GM19372 (cell line): ENCODE data around the gene DSCAM.

ENCODE experiments used
- ATAC-seq: cut with Tn5 transposase; IDR thresholded peaks from one replicate; pipeline ENCODE4 v1.9.1; 2021; ENCODE audit warnings: mild to moderate bottlenecking, low read depth, moderate library complexity; ENCODE audit not compliant: unreplicated experiment

DSCAM gene

DNA sequence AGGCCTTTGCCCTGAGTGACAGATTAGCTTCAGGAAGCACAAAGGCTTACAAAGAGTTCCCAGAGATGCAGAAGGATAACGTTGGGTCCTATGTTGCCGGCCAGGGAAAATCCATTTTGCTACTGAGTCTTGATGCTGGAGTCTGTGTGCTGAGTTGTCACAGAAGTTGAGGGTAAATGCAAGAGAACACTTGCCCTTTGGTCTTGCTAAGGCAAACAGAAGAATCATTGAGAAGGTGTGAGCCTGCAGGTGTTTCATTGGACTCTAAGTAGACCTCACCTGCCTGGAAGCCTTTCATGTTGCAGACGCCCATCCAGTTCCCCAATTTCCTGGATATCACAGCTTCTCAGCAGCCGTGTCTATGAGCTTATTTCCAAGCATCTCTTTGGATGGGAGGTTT is 874.5 kb downstream of the DSCAM start:
- ATAC-seq: no peak

DNA sequence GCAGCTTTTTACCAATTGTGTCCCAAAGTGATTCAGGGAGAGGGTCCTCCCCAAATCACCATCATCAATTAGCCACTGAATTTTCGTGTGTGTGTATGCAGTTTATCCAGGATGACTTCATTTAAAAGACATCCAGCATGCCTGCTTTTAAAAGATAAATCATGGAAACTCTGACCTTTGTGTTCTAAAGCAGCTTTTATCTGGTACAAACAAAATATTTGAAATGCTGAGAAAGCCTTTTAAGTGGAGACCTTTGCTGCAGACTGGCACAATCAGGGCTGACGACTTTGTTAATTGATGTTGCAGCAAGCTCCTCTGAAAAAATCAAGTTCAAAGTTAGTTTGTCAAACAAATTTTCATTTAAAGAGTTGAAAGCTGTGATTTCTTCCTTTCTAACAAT is 875.0 kb downstream of the DSCAM start:
- no peak for ATAC-seq

DNA sequence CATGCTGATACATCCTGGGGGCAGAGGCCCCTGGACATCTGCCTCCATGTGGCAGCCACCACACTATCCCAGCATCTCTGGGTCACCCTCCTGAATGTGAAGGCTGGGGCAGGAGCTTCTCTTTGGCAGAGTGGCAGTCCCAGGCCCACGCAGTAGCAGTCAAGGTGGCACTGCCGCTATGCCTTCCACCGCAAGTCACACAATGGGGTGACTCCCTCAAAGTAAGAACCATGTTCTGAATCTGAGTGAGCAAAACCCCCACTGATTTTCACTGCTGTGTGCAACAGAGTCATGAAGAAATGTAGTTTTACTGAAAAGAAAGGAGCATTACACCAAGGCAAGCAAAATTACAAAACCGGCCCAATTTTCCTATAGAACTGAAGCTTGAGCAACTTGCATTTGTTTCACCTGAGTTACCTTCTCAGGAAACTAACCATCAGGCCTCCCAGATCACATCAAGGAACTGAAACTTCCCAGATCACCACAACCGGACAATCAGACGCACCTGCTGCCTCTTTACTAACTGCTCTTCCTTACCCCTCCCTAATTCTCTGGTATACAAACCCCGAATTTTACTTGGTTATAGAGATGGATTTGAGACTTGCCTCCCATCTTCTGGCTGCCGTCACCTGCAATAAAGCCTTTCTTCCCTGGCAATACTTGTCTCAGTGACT is 877.1 kb downstream of the DSCAM start:
- ATAC-seq: no peak

DNA sequence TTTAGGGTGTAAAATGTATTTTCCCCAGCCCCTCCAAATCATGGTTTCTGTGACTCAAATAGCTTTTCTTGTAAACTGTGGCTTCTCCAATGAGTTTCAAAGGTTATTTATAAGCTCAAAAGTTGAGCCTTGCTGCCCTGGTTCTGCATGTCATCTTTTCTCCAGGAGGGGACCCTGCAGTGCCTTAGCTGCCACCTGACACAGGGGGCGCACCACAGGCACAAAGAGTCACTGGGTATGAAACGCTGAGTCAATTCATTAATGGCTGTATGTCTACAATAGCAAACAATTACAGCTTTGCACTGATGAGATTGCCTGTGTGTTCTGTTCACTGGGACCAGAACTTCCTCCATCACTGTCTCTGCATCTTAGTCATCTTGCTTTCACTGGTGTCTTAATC is 878.9 kb downstream of the DSCAM start:
- ATAC-seq: no peak

DNA sequence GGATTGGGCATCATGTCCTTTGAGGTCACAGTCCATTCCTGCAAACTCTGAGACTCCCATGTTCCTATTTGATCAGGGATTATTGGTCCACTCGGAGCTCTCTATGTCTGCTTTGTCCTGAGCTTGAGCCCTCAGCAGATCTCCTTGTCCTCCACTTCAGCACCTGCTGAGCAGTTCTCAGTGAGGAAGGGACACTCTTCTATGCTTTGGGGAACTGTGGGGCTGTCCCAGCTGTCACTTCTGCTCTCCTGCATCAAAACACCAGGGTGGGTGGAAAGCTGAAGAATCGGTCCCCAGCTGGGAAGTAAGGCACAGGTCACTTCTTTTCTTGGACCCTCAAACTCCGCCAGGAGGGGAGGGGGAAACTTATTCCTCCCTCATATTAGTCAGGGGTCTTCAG is 880.2 kb downstream of the DSCAM start:
- ATAC-seq: no peak

DNA sequence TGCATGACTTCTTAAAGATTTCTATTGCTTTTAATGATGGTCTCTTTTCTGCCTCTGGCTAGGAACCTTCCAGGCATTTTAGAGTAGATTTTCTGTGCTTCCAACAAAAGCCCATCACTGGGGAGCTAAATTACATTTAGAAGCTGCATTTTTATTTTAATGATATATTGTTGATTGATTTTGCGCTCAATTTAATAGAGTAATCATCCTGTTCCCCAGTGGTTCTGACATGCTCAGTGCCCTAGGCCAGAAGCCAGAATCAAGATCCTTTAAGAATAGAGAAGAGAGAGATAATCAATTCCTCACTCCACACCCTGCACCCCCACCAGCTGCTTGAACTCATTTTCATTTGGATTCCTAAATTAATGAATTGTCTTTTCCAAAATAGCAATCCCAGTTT is 881.9 kb downstream of the DSCAM start:
- ATAC-seq: no peak

DNA sequence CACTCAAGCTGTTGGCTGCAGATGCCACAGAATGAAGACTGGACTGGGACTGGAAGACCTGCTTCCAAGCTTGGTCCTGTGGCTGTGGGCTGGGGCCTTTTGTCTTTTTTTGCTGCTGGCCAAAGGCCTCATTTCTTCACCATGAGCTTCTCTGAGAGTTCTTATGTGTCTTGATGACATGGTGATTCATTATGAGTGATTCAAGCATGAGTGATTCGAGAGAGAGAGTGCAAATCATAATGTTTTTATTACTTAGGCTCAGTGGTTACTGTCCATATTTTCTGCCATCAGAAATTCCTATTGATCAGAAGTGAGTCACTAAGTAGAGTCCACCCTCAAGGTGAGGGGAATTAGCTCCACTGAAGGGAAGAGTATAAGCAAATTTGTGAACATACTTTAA is 885.7 kb downstream of the DSCAM start:
- ATAC-seq: no peak
